Trophoblast cell (in vitro differentiated cells and primary cell): ENCODE data around the gene NLGN4X.

Experiments used
- DNase-seq, 2 donors: peaks; one replicate each; pipeline ENCODE4 v3.0.0-alpha.2; 2016
- H2AFZ ChIP-seq: 2 replicates; pipeline ENCODE4 v1.6.1; 2013; ENCODE audit warnings: low read length, moderate library complexity, mild to moderate bottlenecking; ENCODE audit not compliant: insufficient read depth, poor library complexity
- H2AK5ac ChIP-seq: 2 replicates; pipeline ENCODE4 v1.6.1; 2013; ENCODE audit warnings: mild to moderate bottlenecking, low read length
- H2BK120ac ChIP-seq: 2 replicates; pipeline ENCODE4 v1.6.1; 2013; ENCODE audit warnings: low read length, mild to moderate bottlenecking, moderate library complexity; ENCODE audit not compliant: insufficient read depth, poor library complexity
- H2BK12ac ChIP-seq: 2 replicates; pipeline ENCODE4 v1.6.1; 2013; ENCODE audit warnings: mild to moderate bottlenecking, low read length, moderate library complexity
- H2BK5ac ChIP-seq: 2 replicates; pipeline ENCODE4 v1.6.1; 2013; ENCODE audit warnings: low read length, low read depth, moderate library complexity, mild to moderate bottlenecking; ENCODE audit not compliant: poor library complexity
- H3K14ac ChIP-seq: 2 replicates; pipeline ENCODE4 v1.6.1; 2013; ENCODE audit warnings: mild to moderate bottlenecking, low read length
- H3K18ac ChIP-seq: 2 replicates; pipeline ENCODE4 v1.6.1; 2013; ENCODE audit warnings: mild to moderate bottlenecking, low read length
- H3K23ac ChIP-seq: 2 replicates; pipeline ENCODE4 v1.6.1; 2013; ENCODE audit warnings: low read length
- H3K27ac ChIP-seq: 2 replicates; pipeline ENCODE4 v1.5.1; 2013; ENCODE audit warnings: low read depth, mild to moderate bottlenecking, inconsistent platforms, low read length, moderate library complexity
- H3K27me3 ChIP-seq: 2 replicates; pipeline ENCODE4 v1.6.1; 2013; ENCODE audit warnings: inconsistent platforms, mild to moderate bottlenecking, low read length, moderate library complexity; ENCODE audit not compliant: insufficient read depth
- H3K36me3 ChIP-seq, 2 experiments: 1 replicate in 1 of 2; 2 replicates in 1 of 2; pipeline ENCODE4 v1.6.1; 2013; ENCODE audit warnings: low read length in 2 of 2, mild to moderate bottlenecking in 2 of 2, moderate library complexity in 1 of 2; ENCODE audit not compliant: insufficient read depth in 2 of 2, control insufficient read depth in 1 of 2
- H3K4ac ChIP-seq: 2 replicates; pipeline ENCODE4 v1.6.1; 2013; ENCODE audit warnings: low read depth, mild to moderate bottlenecking, low read length, moderate library complexity
- H3K4me1 ChIP-seq, 2 experiments: 1 replicate in 1 of 2; 2 replicates in 1 of 2; pipeline ENCODE4 v1.6.1; 2013; ENCODE audit warnings: low read length in 2 of 2, mild to moderate bottlenecking in 2 of 2, moderate library complexity in 1 of 2; ENCODE audit not compliant: insufficient read depth in 2 of 2, control insufficient read depth in 1 of 2
- H3K4me2 ChIP-seq: 2 replicates; pipeline ENCODE4 v1.6.1; 2013; ENCODE audit warnings: inconsistent platforms, mild to moderate bottlenecking, low read length, moderate library complexity
- H3K4me3 ChIP-seq: 2 replicates; pipeline ENCODE4 v1.5.1; 2013; ENCODE audit warnings: mild to moderate bottlenecking, low read depth, low read length, inconsistent platforms
- H3K79me1 ChIP-seq: one replicate; pipeline ENCODE4 v1.6.1; 2013; ENCODE audit warnings: low read length
- H3K79me2 ChIP-seq: 2 replicates; pipeline ENCODE4 v1.6.1; 2013; ENCODE audit warnings: low read length, mild to moderate bottlenecking; ENCODE audit not compliant: control insufficient read depth, insufficient read depth, poor library complexity
- H3K9ac ChIP-seq: 2 replicates; pipeline ENCODE4 v1.6.1; 2013; ENCODE audit warnings: mild to moderate bottlenecking, low read length
- H3K9me3 ChIP-seq: 2 replicates; pipeline ENCODE4 v1.6.1; 2013; ENCODE audit warnings: low read depth, mild to moderate bottlenecking, control low read depth, inconsistent platforms, low read length; ENCODE audit not compliant: insufficient read depth
- H4K12ac ChIP-seq: 2 replicates; pipeline ENCODE4 v1.6.1; 2013; ENCODE audit warnings: low read depth, mild to moderate bottlenecking, low read length, moderate library complexity
- H4K8ac ChIP-seq: 2 replicates; pipeline ENCODE4 v1.6.1; 2013; ENCODE audit warnings: low read depth, mild to moderate bottlenecking, low read length, moderate library complexity
- H4K91ac ChIP-seq: one replicate; pipeline ENCODE4 v1.6.1; 2013; ENCODE audit warnings: low read depth, mild to moderate bottlenecking, low read length, moderate library complexity
- WGBS: extraction: QIAGEN DNeasy Blood & Tissue Kit; methylation state at CpG from one replicate; pipeline ENCODE4 v1.1.7; 2013; ENCODE audit warnings: missing lambda C conversion rate; ENCODE audit not compliant: insufficient read length, insufficient coverage; ENCODE audit errors: extremely low coverage; 5-methylcytosine and 5-hydroxymethylcytosine counted together

NLGN4X gene

DNA sequence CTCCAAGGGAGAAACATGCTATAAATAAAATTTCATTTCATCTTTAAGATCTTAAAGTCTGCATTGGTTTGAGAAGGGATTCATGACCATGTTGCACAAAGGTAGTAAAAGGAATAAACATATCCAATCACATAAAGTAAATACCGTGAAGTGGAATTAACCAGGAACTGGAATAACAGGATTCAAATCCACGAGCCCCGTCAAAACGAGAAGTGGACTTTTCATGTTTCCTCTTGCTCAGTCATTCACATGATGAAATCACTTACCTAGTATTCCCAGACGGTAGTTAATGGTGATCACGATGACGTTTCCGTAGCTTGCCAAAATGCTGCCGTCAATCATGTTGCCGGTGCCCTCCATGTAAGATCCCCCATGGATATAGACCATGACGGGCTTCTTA lies 199.7 kb downstream of the NLGN4X start:
- Histone ChIP-seq H3K4me2 (no peak overlapping the region), H2AK5ac (no peak overlapping the region), H3K27ac (no peak overlapping the region), H4K8ac (no peak overlapping the region), H3K9ac (no peak overlapping the region), H3K18ac (no peak overlapping the region), H2BK12ac (no peak overlapping the region), H4K12ac (no peak overlapping the region), H3K14ac (no peak overlapping the region), H3K27me3 (no peaks in the 10 kb centered on the region), H3K79me1 (no peaks in the 10 kb centered on the region), H3K36me3 (no peaks in the 10 kb centered on the region), H2AFZ (no peak overlapping the region), H3K4ac (no peak overlapping the region), H2BK120ac (no peak overlapping the region), H3K4me3 (no peak overlapping the region), H3K79me2 (no peaks in the 10 kb centered on the region), H3K23ac (no peak overlapping the region), H3K9me3 (no peaks in the 10 kb centered on the region), H2BK5ac (no peak overlapping the region), H3K4me1 (no peaks in the 10 kb centered on the region), H4K91ac (no peak overlapping the region)
- no CpG with 5 or more reads among the region's 11 CpGs for WGBS
- DNase-seq: no peak

DNA sequence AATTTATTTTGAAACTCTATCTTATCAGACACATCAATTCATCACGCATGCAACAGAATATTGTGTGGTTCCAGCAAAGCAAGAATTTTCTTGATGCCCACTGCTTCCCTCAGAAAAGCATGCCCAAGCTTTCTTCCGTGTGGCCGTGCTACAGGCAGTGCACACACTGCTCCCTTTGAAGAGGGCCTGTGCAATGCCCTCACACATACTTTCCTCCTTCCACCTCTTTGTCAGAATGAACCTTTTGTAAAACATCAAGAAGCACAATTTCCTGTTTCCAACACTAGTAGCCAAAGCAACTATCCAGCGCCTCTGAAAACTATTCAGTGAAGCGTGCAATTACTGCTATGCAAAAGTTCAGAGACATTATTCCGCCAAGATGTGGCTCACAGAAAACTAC lies 201.7 kb downstream of the NLGN4X start:
- H3K9ac ChIP-seq: no peak overlapping the region
- H3K4ac ChIP-seq: no peak overlapping the region
- no peaks in the 10 kb centered on the region for H3K4me1 ChIP-seq
- no peak overlapping the region for H2BK120ac ChIP-seq
- no peak overlapping the region for H3K14ac ChIP-seq
- H3K36me3 ChIP-seq: no peaks in the 10 kb centered on the region
- DNase-seq: no peak
- H3K27ac ChIP-seq: no peak overlapping the region
- no peak overlapping the region for H3K23ac ChIP-seq
- no peaks in the 10 kb centered on the region for H3K9me3 ChIP-seq
- H3K18ac ChIP-seq: no peak overlapping the region
- H4K8ac ChIP-seq: no peak overlapping the region
- H3K79me2 ChIP-seq: no peaks in the 10 kb centered on the region
- no peaks in the 10 kb centered on the region for H3K27me3 ChIP-seq
- H2BK5ac ChIP-seq: no peak overlapping the region
- no peaks in the 10 kb centered on the region for H3K79me1 ChIP-seq
- H4K12ac ChIP-seq: no peak overlapping the region
- no peak overlapping the region for H2AFZ ChIP-seq
- no peak overlapping the region for H4K91ac ChIP-seq
- H2AK5ac ChIP-seq: no peak overlapping the region
- no peak overlapping the region for H2BK12ac ChIP-seq
- no CpG with 5 or more reads among the region's 6 CpGs for WGBS
- no peak overlapping the region for H3K4me3 ChIP-seq
- H3K4me2 ChIP-seq: no peak overlapping the region

DNA sequence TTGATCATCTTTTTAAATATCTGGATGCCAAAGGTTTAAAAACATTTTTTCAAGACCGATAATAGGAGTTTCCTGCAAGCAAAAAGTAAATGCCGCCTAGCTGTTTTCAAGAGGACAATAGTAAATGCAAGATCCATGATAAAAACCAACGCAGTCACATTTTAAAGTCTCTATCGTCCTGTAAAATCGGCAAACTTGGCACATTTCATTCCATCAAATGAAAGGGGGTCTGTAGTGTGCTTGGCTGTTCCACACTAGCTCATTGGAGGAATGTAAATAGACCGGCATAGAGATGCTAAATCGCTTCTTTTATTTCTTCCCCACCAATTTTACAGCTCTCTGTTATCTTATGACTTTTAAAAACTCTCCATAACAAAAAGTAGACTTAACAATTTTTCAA lies 202.2 kb downstream of the NLGN4X start:
- Histone ChIP-seq H4K12ac (no peak overlapping the region), H3K27ac (no peak overlapping the region), H4K91ac (no peak overlapping the region), H3K4ac (no peak overlapping the region), H3K14ac (no peak overlapping the region), H3K9me3 (no peaks in the 10 kb centered on the region), H2BK5ac (no peak overlapping the region), H3K79me1 (no peaks in the 10 kb centered on the region), H2BK12ac (no peak overlapping the region), H3K36me3 (no peaks in the 10 kb centered on the region), H3K4me2 (no peak overlapping the region), H3K79me2 (no peaks in the 10 kb centered on the region), H3K4me3 (no peak overlapping the region), H3K4me1 (no peaks in the 10 kb centered on the region), H4K8ac (no peak overlapping the region), H2AFZ (no peak overlapping the region), H3K23ac (no peak overlapping the region), H3K27me3 (no peaks in the 10 kb centered on the region), H2AK5ac (no peak overlapping the region), H3K9ac (no peak overlapping the region), H2BK120ac (no peak overlapping the region), H3K18ac (no peak overlapping the region)
- no peak for DNase-seq
- WGBS: no CpG with 5 or more reads among the region's 7 CpGs

GRCh38 chrX:6024204-6024603 lies 204.5 kb downstream of the NLGN4X start:
- Histone ChIP-seq H3K4me1 (no peaks in the 10 kb centered on the region), H3K36me3 (no peaks in the 10 kb centered on the region), H3K18ac (no peak overlapping the region), H3K79me1 (no peaks in the 10 kb centered on the region), H4K12ac (no peak overlapping the region), H4K91ac (no peak overlapping the region), H3K23ac (no peak overlapping the region), H2AFZ (no peak overlapping the region), H3K9ac (no peak overlapping the region), H3K9me3 (no peaks in the 10 kb centered on the region), H3K27me3 (no peaks in the 10 kb centered on the region), H2BK12ac (no peak overlapping the region), H4K8ac (no peak overlapping the region), H2BK5ac (no peak overlapping the region), H3K4me2 (no peak overlapping the region), H3K27ac (no peak overlapping the region), H3K79me2 (no peaks in the 10 kb centered on the region), H3K4me3 (no peak overlapping the region), H3K4ac (no peak overlapping the region), H3K14ac (no peak overlapping the region), H2AK5ac (no peak overlapping the region), H2BK120ac (no peak overlapping the region)
- peak; percentile 59 to 78 for DNase-seq
- no CpG with 5 or more reads among the region's 4 CpGs for WGBS
